GM23338 (cell line): Measurements from ENCODE around the gene SLC16A5. TPM values are rescaled to one million over a fixed set of nuclear protein-coding genes. Genes with fewer than 3 reads are reported as not detected.

Experiments
- ATAC-seq: fragments of 200-7000 bp; cut with Tn5 transposase; 3 replicates; pipeline ENCODE4 v1.9.1; 2020
- DNase-seq: peaks from one replicate; pipeline ENCODE4 v3.0.0-alpha.2; 2015; ENCODE audit warnings: low spot score
- H2AFZ ChIP-seq: fragments of 200-600 bp; sonication (generic); 2 replicates; pipeline ENCODE4 v1.8.0; 2016; ENCODE audit warnings: antibody characterized with exemption, mild to moderate bottlenecking, moderate library complexity
- H3F3A ChIP-seq: fragments of 200-600 bp; sonication (generic); replicated peaks from 2 replicates; pipeline ENCODE4 v1.8.0; 2017; ENCODE audit warnings: antibody characterized with exemption, mixed run types, low read depth
- H3K27ac ChIP-seq: fragments of 200-600 bp; sonication (generic); 2 replicates; pipeline ENCODE4 v1.6.1; 2016; ENCODE audit warnings: low read depth
- H3K27me3 ChIP-seq: fragments of 200-600 bp; sonication (generic); 2 replicates; pipeline ENCODE4 v1.8.0; 2016; ENCODE audit warnings: mild to moderate bottlenecking, mixed run types, moderate library complexity; ENCODE audit not compliant: insufficient read depth
- H3K36me3 ChIP-seq: fragments of 200-600 bp; sonication (generic); 2 replicates; pipeline ENCODE4 v1.8.0; 2016; ENCODE audit warnings: mild to moderate bottlenecking; ENCODE audit not compliant: insufficient read depth
- H3K4me1 ChIP-seq: fragments of 200-600 bp; sonication (generic); 2 replicates; pipeline ENCODE4 v1.8.0; 2016; ENCODE audit warnings: mild to moderate bottlenecking, moderate library complexity; ENCODE audit not compliant: insufficient read depth
- H3K4me2 ChIP-seq: fragments of 200-600 bp; sonication (generic); 2 replicates; pipeline ENCODE4 v1.7.1; 2017; ENCODE audit warnings: mixed run types
- H3K4me3 ChIP-seq: fragments of 200-600 bp; sonication (generic); 2 replicates; pipeline ENCODE4 v1.6.1; 2016; ENCODE audit warnings: mixed run types
- H3K79me2 ChIP-seq: fragments of 200-600 bp; sonication (generic); replicated peaks from 2 replicates; pipeline ENCODE4 v1.8.0; 2017; ENCODE audit warnings: mild to moderate bottlenecking; ENCODE audit not compliant: insufficient read depth
- H3K9me2 ChIP-seq: fragments of 200-600 bp; sonication (generic); 2 replicates; pipeline ENCODE4 v1.8.0; 2017; ENCODE audit not compliant: insufficient read depth
- H4K20me1 ChIP-seq: fragments of 200-600 bp; sonication (generic); replicated peaks from 2 replicates; pipeline ENCODE4 v1.8.0; 2017; ENCODE audit warnings: mild to moderate bottlenecking; ENCODE audit not compliant: insufficient read depth
- H3K27ac Mint-ChIP-seq: 2 replicates; pipeline ENCODE4 v1.8.0; 2020; ENCODE audit warnings: inconsistent platforms, mild to moderate bottlenecking, moderate library complexity, mixed read lengths
- H3K27me3 Mint-ChIP-seq: 3 replicates; pipeline ENCODE4 v1.8.0; 2022; ENCODE audit warnings: low read depth, mild to moderate bottlenecking, moderate library complexity, mixed read lengths, inconsistent platforms; ENCODE audit not compliant: insufficient read depth, poor library complexity
- H3K36me3 Mint-ChIP-seq: 3 replicates; pipeline ENCODE4 v1.8.0; 2021; ENCODE audit warnings: low read depth, mild to moderate bottlenecking, inconsistent platforms, moderate library complexity, mixed read lengths
- H3K4me1 Mint-ChIP-seq: 3 replicates; pipeline ENCODE4 v1.8.0; 2020; ENCODE audit warnings: mild to moderate bottlenecking, inconsistent platforms, mixed read lengths
- H3K4me3 Mint-ChIP-seq: 3 replicates; pipeline ENCODE4 v1.8.0; 2021; ENCODE audit warnings: moderate library complexity, mild to moderate bottlenecking, inconsistent platforms, mixed read lengths
- H3K9me3 Mint-ChIP-seq: 3 replicates; pipeline ENCODE4 v1.8.0; 2020; ENCODE audit warnings: moderate library complexity, mild to moderate bottlenecking, inconsistent platforms, mixed read lengths
- CREB1 ChIP-seq: fragments of 250-450 bp; sonication (Bioruptor Pico); IDR thresholded peaks from 2 replicates; pipeline ENCODE4 v1.5.0; 2020; ENCODE audit warnings: low read depth, mild to moderate bottlenecking, moderate library complexity
- EZH2 ChIP-seq: fragments of 200-600 bp; sonication (generic); IDR thresholded peaks from one replicate; pipeline ENCODE4 v1.8.0; 2017; ENCODE audit warnings: antibody characterized with exemption, mild to moderate bottlenecking, low read depth; ENCODE audit not compliant: unreplicated experiment
- EZH2phosphoT487 ChIP-seq: fragments of 200-600 bp; sonication (generic); IDR thresholded peaks from one replicate; pipeline ENCODE4 v1.8.1; 2018; ENCODE audit warnings: antibody characterized with exemption; ENCODE audit not compliant: unreplicated experiment
- JUNB ChIP-seq: IDR thresholded peaks from one replicate; pipeline ENCODE4 v1.6.1; 2016; ENCODE audit warnings: antibody characterized with exemption; ENCODE audit not compliant: unreplicated experiment
- NANOG ChIP-seq: IDR thresholded peaks from 2 replicates; pipeline ENCODE4 v1.6.1; 2016; ENCODE audit warnings: antibody characterized with exemption, borderline replicate concordance
- POLR2AphosphoS5 ChIP-seq: IDR thresholded peaks from 2 replicates; pipeline ENCODE4 v1.6.1; 2016; ENCODE audit warnings: antibody characterized with exemption, low read depth
- STAT1 ChIP-seq: IDR thresholded peaks from one replicate; pipeline ENCODE4 v1.6.1; 2016; ENCODE audit warnings: antibody characterized with exemption; ENCODE audit not compliant: unreplicated experiment
- ZNF114 ChIP-seq: fragments of 250-450 bp; sonication (Bioruptor Pico); IDR thresholded peaks from 2 replicates; pipeline ENCODE4 v1.5.0; 2020; ENCODE audit warnings: mild to moderate bottlenecking, moderate library complexity
- ZNF331 ChIP-seq: fragments of 250-450 bp; sonication (Bioruptor Pico); IDR thresholded peaks from 2 replicates; pipeline ENCODE4 v1.5.0; 2020; ENCODE audit warnings: low read depth, mild to moderate bottlenecking, moderate library complexity
- polyA plus RNA-seq: library from polyadenylated mRNA; unstranded; fragments of >200 nt; fragmentation: Nextera tagmentation; extraction: Ambion mirVana; gene quantifications from 2 replicates; pipeline ENCODE4 v1.2.1, GENCODE V29; 2016
- total RNA-seq: library from RNA; depleted of rRNA; stranded (reverse); fragments of >200 nt; shearing (Covaris generic); gene quantifications from 2 replicates; pipeline ENCODE4 v1.2.3, GENCODE V29; 2014
- TF ChIP-seq, protein P1 (sequence below): fragments of 250-450 bp; sonication (Bioruptor Pico); IDR thresholded peaks from 2 replicates; pipeline ENCODE4 v1.5.0; 2020; ENCODE audit warnings: mild to moderate bottlenecking, moderate library complexity
- TF ChIP-seq, protein P2 (sequence below), 2 experiments: fragments of 200-600 bp in 1 of 2; sonication (generic) in 1 of 2; conservative IDR thresholded peaks; 2 replicates each; pipeline versions ENCODE4 v1.5.1 to v1.6.1; 2016 to 2017; ENCODE audit warnings: antibody characterized with exemption in 2 of 2, low read depth in 2 of 2, mild to moderate bottlenecking in 2 of 2, moderate library complexity in 1 of 2
- TF ChIP-seq, protein P3 (sequence below): IDR thresholded peaks from 2 replicates; pipeline ENCODE4 v1.6.1; 2016; ENCODE audit warnings: antibody characterized with exemption
- TF ChIP-seq, protein P4 (sequence below): IDR thresholded peaks from one replicate; pipeline ENCODE4 v1.6.1; 2018; ENCODE audit warnings: antibody characterized with exemption; ENCODE audit not compliant: unreplicated experiment

Gene SLC16A5
- total and polyA plus RNA-seq, 2 experiments from 2014 or later, result 7.3 to 40.0 TPM

DNA sequence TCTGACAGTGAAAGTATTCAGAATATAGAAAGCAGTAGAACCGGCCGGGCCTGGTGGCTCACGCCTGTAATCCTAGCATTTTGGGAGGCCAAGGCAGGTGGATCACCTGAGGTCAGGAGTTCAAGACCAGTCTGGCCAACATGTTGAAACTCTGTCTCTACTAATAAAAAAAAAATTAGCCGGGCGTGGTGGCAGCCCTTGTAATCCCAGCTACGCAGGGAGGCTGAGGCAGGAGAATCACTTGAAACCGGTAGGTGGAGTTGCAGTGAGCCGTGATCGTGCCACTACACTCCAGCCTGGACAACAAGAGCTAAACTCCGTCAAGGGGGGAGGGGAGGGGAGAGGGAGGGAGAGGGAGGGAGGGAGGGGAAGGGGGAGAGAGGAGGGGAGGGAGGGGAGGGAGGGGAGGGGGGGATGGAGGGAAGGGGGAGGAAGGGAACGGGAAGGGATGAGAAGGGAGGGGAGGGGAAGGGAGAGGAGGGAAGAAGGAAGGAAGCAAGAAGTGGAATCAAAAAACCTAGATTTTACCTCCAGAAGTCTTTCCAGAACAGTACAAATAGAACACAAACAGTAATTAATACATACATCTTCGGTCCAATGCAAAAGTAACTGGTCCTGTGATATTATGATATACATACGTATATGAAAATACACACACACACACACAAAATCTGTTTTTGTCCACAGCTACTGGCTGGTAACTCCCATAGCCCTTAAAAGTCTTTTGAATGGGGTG, 54.6 kb downstream of the SLC16A5 start:
- H3K79me2 ChIP-seq, result peaks cover 55% of the 10 kb centered on the region
- Mint-ChIP-seq H3K4me3 (no peak overlapping the region), H3K36me3 (peaks cover 97% of the 10 kb centered on the region), H3K9me3 (no peaks in the 10 kb centered on the region), H3K27ac (no peak overlapping the region), H3K4me1 (0 out of 3 replicates have a peak, but pooled peaks cover 2% of the 10 kb centered on the region), H3K27me3 (peaks cover 13% of the 10 kb centered on the region)
- H2AFZ ChIP-seq, result no peak overlapping the region
- TF ChIP-seq JUNB (no peak), EZH2 (no peak), EZH2phosphoT487 (no peak), POLR2AphosphoS5 (no peak), NANOG (no peak), ZNF114 (CRISPR knock-in tag) (no peak), ZNF331 (CRISPR knock-in tag) (no peak), STAT1 (no peak), CREB1 (CRISPR knock-in tag) (no peak)
- TF ChIP-seq, protein P1, sequence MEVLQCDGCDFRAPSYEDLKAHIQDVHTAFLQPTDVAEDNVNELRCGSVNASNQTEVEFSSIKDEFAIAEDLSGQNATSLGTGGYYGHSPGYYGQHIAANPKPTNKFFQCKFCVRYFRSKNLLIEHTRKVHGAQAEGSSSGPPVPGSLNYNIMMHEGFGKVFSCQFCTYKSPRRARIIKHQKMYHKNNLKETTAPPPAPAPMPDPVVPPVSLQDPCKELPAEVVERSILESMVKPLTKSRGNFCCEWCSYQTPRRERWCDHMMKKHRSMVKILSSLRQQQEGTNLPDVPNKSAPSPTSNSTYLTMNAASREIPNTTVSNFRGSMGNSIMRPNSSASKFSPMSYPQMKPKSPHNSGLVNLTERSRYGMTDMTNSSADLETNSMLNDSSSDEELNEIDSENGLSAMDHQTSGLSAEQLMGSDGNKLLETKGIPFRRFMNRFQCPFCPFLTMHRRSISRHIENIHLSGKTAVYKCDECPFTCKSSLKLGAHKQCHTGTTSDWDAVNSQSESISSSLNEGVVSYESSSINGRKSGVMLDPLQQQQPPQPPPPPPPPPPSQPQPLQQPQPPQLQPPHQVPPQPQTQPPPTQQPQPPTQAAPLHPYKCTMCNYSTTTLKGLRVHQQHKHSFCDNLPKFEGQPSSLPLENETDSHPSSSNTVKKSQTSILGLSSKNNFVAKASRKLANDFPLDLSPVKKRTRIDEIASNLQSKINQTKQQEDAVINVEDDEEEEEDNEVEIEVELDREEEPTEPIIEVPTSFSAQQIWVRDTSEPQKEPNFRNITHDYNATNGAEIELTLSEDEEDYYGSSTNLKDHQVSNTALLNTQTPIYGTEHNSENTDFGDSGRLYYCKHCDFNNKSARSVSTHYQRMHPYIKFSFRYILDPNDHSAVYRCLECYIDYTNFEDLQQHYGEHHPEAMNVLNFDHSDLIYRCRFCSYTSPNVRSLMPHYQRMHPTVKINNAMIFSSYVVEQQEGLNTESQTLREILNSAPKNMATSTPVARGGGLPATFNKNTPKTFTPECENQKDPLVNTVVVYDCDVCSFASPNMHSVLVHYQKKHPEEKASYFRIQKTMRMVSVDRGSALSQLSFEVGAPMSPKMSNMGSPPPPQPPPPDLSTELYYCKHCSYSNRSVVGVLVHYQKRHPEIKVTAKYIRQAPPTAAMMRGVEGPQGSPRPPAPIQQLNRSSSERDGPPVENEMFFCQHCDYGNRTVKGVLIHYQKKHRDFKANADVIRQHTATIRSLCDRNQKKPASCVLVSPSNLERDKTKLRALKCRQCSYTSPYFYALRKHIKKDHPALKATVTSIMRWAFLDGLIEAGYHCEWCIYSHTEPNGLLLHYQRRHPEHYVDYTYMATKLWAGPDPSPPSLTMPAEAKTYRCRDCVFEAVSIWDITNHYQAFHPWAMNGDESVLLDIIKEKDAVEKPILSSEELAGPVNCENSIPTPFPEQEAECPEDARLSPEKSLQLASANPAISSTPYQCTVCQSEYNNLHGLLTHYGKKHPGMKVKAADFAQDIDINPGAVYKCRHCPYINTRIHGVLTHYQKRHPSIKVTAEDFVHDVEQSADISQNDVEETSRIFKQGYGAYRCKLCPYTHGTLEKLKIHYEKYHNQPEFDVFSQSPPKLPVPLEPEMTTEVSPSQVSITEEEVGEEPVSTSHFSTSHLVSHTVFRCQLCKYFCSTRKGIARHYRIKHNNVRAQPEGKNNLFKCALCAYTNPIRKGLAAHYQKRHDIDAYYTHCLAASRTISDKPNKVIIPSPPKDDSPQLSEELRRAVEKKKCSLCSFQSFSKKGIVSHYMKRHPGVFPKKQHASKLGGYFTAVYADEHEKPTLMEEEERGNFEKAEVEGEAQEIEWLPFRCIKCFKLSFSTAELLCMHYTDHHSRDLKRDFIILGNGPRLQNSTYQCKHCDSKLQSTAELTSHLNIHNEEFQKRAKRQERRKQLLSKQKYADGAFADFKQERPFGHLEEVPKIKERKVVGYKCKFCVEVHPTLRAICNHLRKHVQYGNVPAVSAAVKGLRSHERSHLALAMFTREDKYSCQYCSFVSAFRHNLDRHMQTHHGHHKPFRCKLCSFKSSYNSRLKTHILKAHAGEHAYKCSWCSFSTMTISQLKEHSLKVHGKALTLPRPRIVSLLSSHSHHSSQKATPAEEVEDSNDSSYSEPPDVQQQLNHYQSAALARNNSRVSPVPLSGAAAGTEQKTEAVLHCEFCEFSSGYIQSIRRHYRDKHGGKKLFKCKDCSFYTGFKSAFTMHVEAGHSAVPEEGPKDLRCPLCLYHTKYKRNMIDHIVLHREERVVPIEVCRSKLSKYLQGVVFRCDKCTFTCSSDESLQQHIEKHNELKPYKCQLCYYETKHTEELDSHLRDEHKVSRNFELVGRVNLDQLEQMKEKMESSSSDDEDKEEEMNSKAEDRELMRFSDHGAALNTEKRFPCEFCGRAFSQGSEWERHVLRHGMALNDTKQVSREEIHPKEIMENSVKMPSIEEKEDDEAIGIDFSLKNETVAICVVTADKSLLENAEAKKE (CRISPR knock-in tag), result no peak
- TF ChIP-seq, protein P2, sequence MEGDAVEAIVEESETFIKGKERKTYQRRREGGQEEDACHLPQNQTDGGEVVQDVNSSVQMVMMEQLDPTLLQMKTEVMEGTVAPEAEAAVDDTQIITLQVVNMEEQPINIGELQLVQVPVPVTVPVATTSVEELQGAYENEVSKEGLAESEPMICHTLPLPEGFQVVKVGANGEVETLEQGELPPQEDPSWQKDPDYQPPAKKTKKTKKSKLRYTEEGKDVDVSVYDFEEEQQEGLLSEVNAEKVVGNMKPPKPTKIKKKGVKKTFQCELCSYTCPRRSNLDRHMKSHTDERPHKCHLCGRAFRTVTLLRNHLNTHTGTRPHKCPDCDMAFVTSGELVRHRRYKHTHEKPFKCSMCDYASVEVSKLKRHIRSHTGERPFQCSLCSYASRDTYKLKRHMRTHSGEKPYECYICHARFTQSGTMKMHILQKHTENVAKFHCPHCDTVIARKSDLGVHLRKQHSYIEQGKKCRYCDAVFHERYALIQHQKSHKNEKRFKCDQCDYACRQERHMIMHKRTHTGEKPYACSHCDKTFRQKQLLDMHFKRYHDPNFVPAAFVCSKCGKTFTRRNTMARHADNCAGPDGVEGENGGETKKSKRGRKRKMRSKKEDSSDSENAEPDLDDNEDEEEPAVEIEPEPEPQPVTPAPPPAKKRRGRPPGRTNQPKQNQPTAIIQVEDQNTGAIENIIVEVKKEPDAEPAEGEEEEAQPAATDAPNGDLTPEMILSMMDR (conservative IDR thresholded peaks at IDR 0.05; ENCODE audit: low read depth in 2 of 2), result no peak
- TF ChIP-seq, protein P3, sequence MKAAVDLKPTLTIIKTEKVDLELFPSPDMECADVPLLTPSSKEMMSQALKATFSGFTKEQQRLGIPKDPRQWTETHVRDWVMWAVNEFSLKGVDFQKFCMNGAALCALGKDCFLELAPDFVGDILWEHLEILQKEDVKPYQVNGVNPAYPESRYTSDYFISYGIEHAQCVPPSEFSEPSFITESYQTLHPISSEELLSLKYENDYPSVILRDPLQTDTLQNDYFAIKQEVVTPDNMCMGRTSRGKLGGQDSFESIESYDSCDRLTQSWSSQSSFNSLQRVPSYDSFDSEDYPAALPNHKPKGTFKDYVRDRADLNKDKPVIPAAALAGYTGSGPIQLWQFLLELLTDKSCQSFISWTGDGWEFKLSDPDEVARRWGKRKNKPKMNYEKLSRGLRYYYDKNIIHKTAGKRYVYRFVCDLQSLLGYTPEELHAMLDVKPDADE, result no peak
- TF ChIP-seq, protein P4, sequence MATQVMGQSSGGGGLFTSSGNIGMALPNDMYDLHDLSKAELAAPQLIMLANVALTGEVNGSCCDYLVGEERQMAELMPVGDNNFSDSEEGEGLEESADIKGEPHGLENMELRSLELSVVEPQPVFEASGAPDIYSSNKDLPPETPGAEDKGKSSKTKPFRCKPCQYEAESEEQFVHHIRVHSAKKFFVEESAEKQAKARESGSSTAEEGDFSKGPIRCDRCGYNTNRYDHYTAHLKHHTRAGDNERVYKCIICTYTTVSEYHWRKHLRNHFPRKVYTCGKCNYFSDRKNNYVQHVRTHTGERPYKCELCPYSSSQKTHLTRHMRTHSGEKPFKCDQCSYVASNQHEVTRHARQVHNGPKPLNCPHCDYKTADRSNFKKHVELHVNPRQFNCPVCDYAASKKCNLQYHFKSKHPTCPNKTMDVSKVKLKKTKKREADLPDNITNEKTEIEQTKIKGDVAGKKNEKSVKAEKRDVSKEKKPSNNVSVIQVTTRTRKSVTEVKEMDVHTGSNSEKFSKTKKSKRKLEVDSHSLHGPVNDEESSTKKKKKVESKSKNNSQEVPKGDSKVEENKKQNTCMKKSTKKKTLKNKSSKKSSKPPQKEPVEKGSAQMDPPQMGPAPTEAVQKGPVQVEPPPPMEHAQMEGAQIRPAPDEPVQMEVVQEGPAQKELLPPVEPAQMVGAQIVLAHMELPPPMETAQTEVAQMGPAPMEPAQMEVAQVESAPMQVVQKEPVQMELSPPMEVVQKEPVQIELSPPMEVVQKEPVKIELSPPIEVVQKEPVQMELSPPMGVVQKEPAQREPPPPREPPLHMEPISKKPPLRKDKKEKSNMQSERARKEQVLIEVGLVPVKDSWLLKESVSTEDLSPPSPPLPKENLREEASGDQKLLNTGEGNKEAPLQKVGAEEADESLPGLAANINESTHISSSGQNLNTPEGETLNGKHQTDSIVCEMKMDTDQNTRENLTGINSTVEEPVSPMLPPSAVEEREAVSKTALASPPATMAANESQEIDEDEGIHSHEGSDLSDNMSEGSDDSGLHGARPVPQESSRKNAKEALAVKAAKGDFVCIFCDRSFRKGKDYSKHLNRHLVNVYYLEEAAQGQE, result no peak
- peak overlapping the region; percentile 80 for H3K27ac ChIP-seq
- no peak overlapping the region for H3K4me2 ChIP-seq
- H3K4me1 ChIP-seq, result no peaks in the 10 kb centered on the region
- peaks cover 77% of the 10 kb centered on the region for H3F3A ChIP-seq
- ATAC-seq, result no peak
- H3K36me3 ChIP-seq, result peaks cover 82% of the 10 kb centered on the region
- no peaks in the 10 kb centered on the region for H3K9me2 ChIP-seq
- peak; percentile 46 for DNase-seq
- no peak overlapping the region for H3K4me3 ChIP-seq
- 0 out of 2 replicates have a peak, but pooled peaks cover 3% of the 10 kb centered on the region for H3K27me3 ChIP-seq
- peaks cover 70% of the 10 kb centered on the region for H4K20me1 ChIP-seq
